ENCODE data around the gene DBH. TPM values are rescaled to one million over a fixed set of nuclear protein-coding genes. Genes with fewer than 3 reads are reported as not detected.
"Not testable (repeated sequence)": the region's sequence is repeated elsewhere in the genome, so short reads cannot be mapped to it uniquely, and the experiment has no call there.

Gene DBH
- total RNA-seq, 1 experiment from 2014 or later: not detected

DNA sequence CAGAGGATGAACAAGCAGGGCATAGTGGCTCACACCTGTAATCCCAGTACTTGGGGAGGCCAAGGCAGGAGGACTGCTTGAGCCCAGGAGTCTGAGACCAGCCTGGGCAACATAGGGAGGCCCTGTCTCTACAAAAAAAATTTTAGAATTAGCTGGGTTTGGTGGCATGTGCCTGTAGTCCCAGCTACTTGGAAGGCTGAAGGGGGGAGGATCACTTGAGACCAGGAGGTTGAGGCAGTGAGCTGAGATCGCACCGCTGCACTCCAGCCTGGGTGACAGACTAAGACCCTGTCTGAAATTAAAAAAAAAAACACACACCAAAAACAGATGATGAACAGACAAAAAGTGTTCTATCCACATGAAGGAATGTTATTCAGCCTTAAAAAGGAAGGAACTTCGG lies 39.6 kb downstream of the DBH start:
- H3K79me2 ChIP-seq (ENCODE audit: insufficient read depth, low read length); ATAC-seq; H3K27me3 ChIP-seq (ENCODE audit: insufficient read depth, low read length); H3K27ac ChIP-seq (ENCODE audit: low read depth, low read length); H2AFZ ChIP-seq (ENCODE audit: low read depth, low read length, poor library complexity, severe bottlenecking); H3K9me2 ChIP-seq (ENCODE audit: insufficient read depth); H4K20me1 ChIP-seq (ENCODE audit: insufficient read depth); RAD21 ChIA-PET (ENCODE audit: low non-redundant PET in 1 of 2, low total read pairs in 2 of 2, uncharacterized antibody in 2 of 2, unreplicated experiment in 2 of 2); H3K9ac ChIP-seq (ENCODE audit: low read length); H3K36me3 ChIP-seq (ENCODE audit: control insufficient read depth in 1 of 2, insufficient read depth in 2 of 2, low read length in 2 of 2); H3K4me2 ChIP-seq (ENCODE audit: low read length); CTCF ChIA-PET; H3K4me3 ChIP-seq (replicated peaks in 1 of 2; ENCODE audit: low read depth in 1 of 2, low read length in 2 of 2); intact Hi-C loops (cut with micrococcal nuclease); POLR2A ChIA-PET; BruUV-seq (replicated peaks); DNase-seq (ENCODE audit: low read depth, low spot score); H3K4me1 ChIP-seq (ENCODE audit: control insufficient read depth in 1 of 2, insufficient read depth in 2 of 2, low read length in 2 of 2); H3K9me3 ChIP-seq (ENCODE audit: control insufficient read depth in 1 of 2, insufficient read depth in 1 of 2, low read depth in 1 of 2, low read length in 2 of 2): not testable (repeated sequence)

DNA sequence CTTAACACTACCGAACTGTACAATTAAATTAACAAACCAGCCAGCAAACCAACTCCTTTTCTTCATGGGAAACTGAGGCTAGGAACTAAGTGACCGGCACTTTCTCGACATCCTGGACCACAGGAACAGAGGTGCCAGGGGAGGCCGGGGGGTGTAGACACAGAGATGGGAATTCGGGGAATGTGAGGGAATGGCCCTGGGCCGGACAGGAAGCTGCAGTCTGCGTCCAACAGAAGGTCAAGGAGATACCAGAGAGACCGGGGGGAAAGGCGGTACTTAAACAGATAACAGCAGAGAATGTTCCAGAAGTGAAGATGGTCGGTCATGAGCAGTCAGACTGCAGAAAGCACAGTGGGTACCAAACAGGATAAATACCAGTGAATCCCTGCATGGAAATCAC lies 40.3 kb downstream of the DBH start:
- BruUV-seq (replicated peaks): no TSS peak
- CTCF ChIA-PET: no interaction called here
- TF ChIP-seq JUND (IDR thresholded peaks at IDR 0.05): no peak
- TF ChIP-seq ELF1 (IDR thresholded peaks at IDR 0.05; ENCODE audit: borderline replicate concordance, low read depth): no peak
- no peak for TF ChIP-seq SIN3A (IDR thresholded peaks at IDR 0.05; ENCODE audit: low read depth)
- TF ChIP-seq, protein P1, sequence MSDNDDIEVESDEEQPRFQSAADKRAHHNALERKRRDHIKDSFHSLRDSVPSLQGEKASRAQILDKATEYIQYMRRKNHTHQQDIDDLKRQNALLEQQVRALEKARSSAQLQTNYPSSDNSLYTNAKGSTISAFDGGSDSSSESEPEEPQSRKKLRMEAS (IDR thresholded peaks at IDR 0.05): no peak
- TF ChIP-seq ZFX (IDR thresholded peaks at IDR 0.05): no peak
- TF ChIP-seq SP1 (IDR thresholded peaks at IDR 0.05; ENCODE audit: low read depth): no peak
- no peak for TF ChIP-seq POLR2A (IDR thresholded peaks at IDR 0.05; ENCODE audit: borderline replicate concordance, extremely low read depth, insufficient read depth, insufficient read length)
- no peak for TF ChIP-seq EZH2 (IDR thresholded peaks at IDR 0.05)

More for the DNA sequence above, 40.3 kb downstream of the DBH start:
- ATAC-seq (no peak), DNase-seq (ENCODE audit: low read depth, low spot score) (no peak)
- H3K9me3 ChIP-seq (ENCODE audit: control insufficient read depth in 1 of 2, insufficient read depth in 1 of 2, low read depth in 1 of 2, low read length in 2 of 2): no peaks in the 10 kb centered on the region
- intact Hi-C loops (cut with micrococcal nuclease): no loop called here
- no peaks in the 10 kb centered on the region for H4K20me1 ChIP-seq (ENCODE audit: insufficient read depth)
- ChIA-PET RAD21 (ENCODE audit: low non-redundant PET in 1 of 2, low total read pairs in 2 of 2, uncharacterized antibody in 2 of 2, unreplicated experiment in 2 of 2) (no interaction called here), POLR2A (no interaction called here)
- H3K79me2 ChIP-seq (ENCODE audit: insufficient read depth, low read length): no peaks in the 10 kb centered on the region
- H2AFZ ChIP-seq (ENCODE audit: low read depth, low read length, poor library complexity, severe bottlenecking): no peak overlapping the region
- H3K27me3 ChIP-seq (ENCODE audit: insufficient read depth, low read length): no peaks in the 10 kb centered on the region
- no peak overlapping the region for H3K4me2 ChIP-seq (ENCODE audit: low read length)
- no peak overlapping the region for H3K27ac ChIP-seq (ENCODE audit: low read depth, low read length)
- H3K4me3 ChIP-seq (replicated peaks in 1 of 2; ENCODE audit: low read depth in 1 of 2, low read length in 2 of 2): no peak overlapping the region
- H3K4me1 ChIP-seq (ENCODE audit: control insufficient read depth in 1 of 2, insufficient read depth in 2 of 2, low read length in 2 of 2): no peaks in the 10 kb centered on the region
- H3K9me2 ChIP-seq (ENCODE audit: insufficient read depth): no peaks in the 10 kb centered on the region
- no peaks in the 10 kb centered on the region for H3K36me3 ChIP-seq (ENCODE audit: control insufficient read depth in 1 of 2, insufficient read depth in 2 of 2, low read length in 2 of 2)
- H3K9ac ChIP-seq (ENCODE audit: low read length): no peak overlapping the region
